HepG2 (cell line): ENCODE results near the gene GAS6. TPM values are rescaled to one million over a fixed set of nuclear protein-coding genes. Genes with fewer than 3 reads are reported as not detected.
"Not testable (repeated sequence)": the region's sequence is repeated elsewhere in the genome, so short reads cannot be mapped to it uniquely, and the experiment has no call there.

ENCODE experiments used
- ATAC-seq: fragments of 200-7000 bp; cut with Tn5 transposase; 3 replicates; pipeline ENCODE4 v1.9.1; 2020; ENCODE audit warnings: mild to moderate bottlenecking, moderate library complexity
- BruUV-seq: library from RNA; stranded (reverse); fragments of 400-500 nt; replicated peaks from 2 replicates; lab custom pipeline; 2021; lab: Mats Ljungman, UMichigan
- CTCF ChIA-PET: fragments of 300-600 bp; formaldehyde crosslinking; extraction: SDS; loops from one replicate; lab custom pipeline; 2021; ENCODE audit warnings: low total read pairs, inconsistent platforms, low intra/inter-chr PET ratio; lab: Yijun Ruan, JAX
- POLR2A ChIA-PET: fragments of 350-600 bp; sonication (Branson Sonifier 250); formaldehyde crosslinking; loops from one replicate; lab custom pipeline; 2020; ENCODE audit warnings: antibody characterized with exemption, inconsistent platforms; lab: Yijun Ruan, JAX
- DNase-seq: peaks from one replicate; pipeline ENCODE4 v3.0.0-alpha.2; 2015; ENCODE audit warnings: low spot score
- FAIRE-seq: peaks from 3 replicates; lab custom pipeline; 2011; peaks lifted over from hg19 to GRCh38; lab: Jason Lieb, UNC
- H2AFZ ChIP-seq: one replicate; pipeline ENCODE4 v1.6.1; 2011; ENCODE audit warnings: low read length, inconsistent platforms
- H3K27ac ChIP-seq: fragments of 300-600 bp; 3 replicates; pipeline ENCODE4 v1.8.0; 2011; ENCODE audit warnings: mixed run types, mild to moderate bottlenecking, mixed read lengths, low read length, inconsistent platforms; ENCODE audit not compliant: insufficient read depth; ENCODE audit errors: extremely low read length
- H3K27me3 ChIP-seq, 2 experiments: fragments of 200-600 bp in 1 of 2; 2 replicates in 1 of 2; 3 replicates in 1 of 2; pipeline versions ENCODE4 v1.6.0 to v1.8.0; 2011; ENCODE audit warnings: low read length in 2 of 2, mild to moderate bottlenecking in 2 of 2, moderate library complexity in 2 of 2, inconsistent platforms in 1 of 2; ENCODE audit not compliant: insufficient read depth in 2 of 2, control insufficient read depth in 1 of 2
- H3K36me3 ChIP-seq, 2 experiments: fragments of 200-600 bp in 1 of 2; replicated peaks in 1 of 2; 2 replicates in 1 of 2; 3 replicates in 1 of 2; pipeline versions ENCODE4 v1.5.1 to v1.8.0; 2011; ENCODE audit warnings: low read length in 2 of 2, inconsistent platforms in 1 of 2; ENCODE audit not compliant: insufficient read depth in 2 of 2, control insufficient read depth in 1 of 2
- H3K4me1 ChIP-seq: 2 replicates; pipeline ENCODE4 v1.5.1; 2012; ENCODE audit warnings: low read length, inconsistent platforms; ENCODE audit not compliant: insufficient read depth
- H3K4me2 ChIP-seq: 2 replicates; pipeline ENCODE4 v1.6.0; 2011; ENCODE audit warnings: low read depth, low read length, inconsistent platforms
- H3K4me3 ChIP-seq, 3 experiments: fragments of 200-600 bp in 1 of 3; sonication (generic), shearing (Covaris generic) in 1 of 3; replicated peaks in 1 of 3; 2 replicates each; pipeline ENCODE4 v1.5.1; 2011 to 2016; ENCODE audit warnings: low read length in 3 of 3, inconsistent platforms in 2 of 3, low read depth in 2 of 3, mild to moderate bottlenecking in 2 of 3, control low read depth in 1 of 3, mixed read lengths in 1 of 3; ENCODE audit not compliant: insufficient read depth in 1 of 3
- H3K79me2 ChIP-seq: one replicate; pipeline ENCODE4 v1.6.1; 2011; ENCODE audit warnings: low read length, inconsistent platforms; ENCODE audit not compliant: insufficient read depth
- H3K9ac ChIP-seq: 2 replicates; pipeline ENCODE4 v1.6.0; 2011; ENCODE audit warnings: mild to moderate bottlenecking, low read depth, low read length, inconsistent platforms; ENCODE audit not compliant: insufficient read depth
- H3K9me3 ChIP-seq: 2 replicates; pipeline ENCODE4 v1.5.1; 2012; ENCODE audit warnings: mild to moderate bottlenecking, low read length
- H4K20me1 ChIP-seq: 2 replicates; pipeline ENCODE4 v1.6.0; 2011; ENCODE audit warnings: inconsistent platforms, mild to moderate bottlenecking, low read length, moderate library complexity; ENCODE audit not compliant: insufficient read depth
- ARNT ChIP-seq: fragments of 450-650 bp; IDR thresholded peaks from 2 replicates; pipeline ENCODE4 v1.6.1; 2017
- ATF7-NPFF ChIP-seq: sonication (generic); formaldehyde crosslinking; IDR thresholded peaks from 2 replicates; pipeline ENCODE4 v1.8.1; 2023; ENCODE audit warnings: mild to moderate bottlenecking, low read depth, missing genetic modification reagents, moderate library complexity
- ETV5 ChIP-seq: IDR thresholded peaks from 2 replicates; pipeline ENCODE4 v1.6.1; 2018; ENCODE audit warnings: missing biosample characterization, missing genetic modification reagents, inconsistent platforms, borderline replicate concordance
- GZF1 ChIP-seq: sonication (generic); formaldehyde crosslinking; IDR thresholded peaks from 2 replicates; pipeline ENCODE4 v1.5.1; 2020; ENCODE audit warnings: mild to moderate bottlenecking, missing genetic modification reagents
- HOXA3 ChIP-seq: sonication (generic); formaldehyde crosslinking; IDR thresholded peaks from 2 replicates; pipeline ENCODE4 v1.5.0; 2020; ENCODE audit warnings: missing genetic modification reagents
- KMT2B ChIP-seq: IDR thresholded peaks from 2 replicates; pipeline ENCODE4 v1.6.1; 2016; ENCODE audit warnings: missing genetic modification reagents, missing compliant biosample characterization
- NCOR1 ChIP-seq: fragments of 200-600 bp; sonication (generic); IDR thresholded peaks from 2 replicates; pipeline ENCODE4 v1.7.0; 2017; ENCODE audit warnings: antibody characterized with exemption, low read length, borderline replicate concordance
- PAWR ChIP-seq: sonication (generic); formaldehyde crosslinking; IDR thresholded peaks from 2 replicates; pipeline ENCODE4 v1.4.0; 2020; ENCODE audit warnings: missing genetic modification reagents, mild to moderate bottlenecking, borderline replicate concordance
- PCBP2 ChIP-seq: fragments of 200-400 bp; formaldehyde crosslinking; optimal IDR thresholded peaks from 2 replicates; pipeline ENCODE3; 2018; ENCODE audit warnings: low read length, low read depth; ENCODE audit not compliant: poor library complexity, severe bottlenecking
- POLR2A ChIP-seq, 2 experiments: IDR thresholded peaks; 2 replicates each; pipeline ENCODE4 v1.6.1; 2011; ENCODE audit warnings: low read depth in 2 of 2, low read length in 2 of 2, mild to moderate bottlenecking in 1 of 2, moderate library complexity in 1 of 2; ENCODE audit not compliant: insufficient read depth in 1 of 2
- RBM22 ChIP-seq: fragments of 200-400 bp; formaldehyde crosslinking; optimal IDR thresholded peaks from 2 replicates; pipeline ENCODE3; 2017; ENCODE audit warnings: mild to moderate bottlenecking, low read length, moderate library complexity
- ZNF101 ChIP-seq: sonication (generic); formaldehyde crosslinking; IDR thresholded peaks from 2 replicates; pipeline ENCODE4 v1.4.0; 2020; ENCODE audit warnings: mild to moderate bottlenecking, low read depth, missing genetic modification reagents, borderline replicate concordance
- ZNF382 ChIP-seq: sonication (generic); formaldehyde crosslinking; IDR thresholded peaks from 2 replicates; pipeline ENCODE4 v1.5.0; 2020; ENCODE audit warnings: missing genetic modification reagents, mild to moderate bottlenecking, borderline replicate concordance
- ZNF446 ChIP-seq: sonication (generic); formaldehyde crosslinking; IDR thresholded peaks from 2 replicates; pipeline ENCODE4 v1.5.0; 2020; ENCODE audit warnings: mild to moderate bottlenecking, missing genetic modification reagents
- ZNF557 ChIP-seq: sonication (generic); formaldehyde crosslinking; IDR thresholded peaks from 2 replicates; pipeline ENCODE4 v1.4.0; 2020; ENCODE audit warnings: missing genetic modification reagents
- ZNF615 ChIP-seq: sonication (generic); formaldehyde crosslinking; IDR thresholded peaks from 2 replicates; pipeline ENCODE4 v1.5.0; 2020; ENCODE audit warnings: mild to moderate bottlenecking, missing genetic modification reagents, borderline replicate concordance
- ZNF724P ChIP-seq: sonication (generic); formaldehyde crosslinking; IDR thresholded peaks from 2 replicates; pipeline ENCODE4 v1.8.0; 2022; ENCODE audit warnings: missing genetic modification reagents, borderline replicate concordance
- WGBS: methylation state at CpG from one replicate; pipeline ENCODE4 v1.1.6; 2017; ENCODE audit warnings: low lambda C conversion rate; 5-methylcytosine and 5-hydroxymethylcytosine counted together
- in situ Hi-C: cut with HindIII; loops from 2 replicates; pipeline ENCODE4 v1.10.0; 2017; ENCODE audit warnings: low pct_unique_long_range_greater_than_20kb; ENCODE audit not compliant: extremely low pct_ligation_motif_present
- intact Hi-C: fragments of 100-400 bp; cut with micrococcal nuclease; formaldehyde crosslinking; loops from one replicate; pipeline ENCODE4 v1.10.0; 2022; ENCODE audit not compliant: unreplicated experiment
- polyA plus RNA-seq, 8 experiments: library from polyadenylated mRNA; depleted of rRNA in 3 of 8; stranded (reverse) in 7 of 8; unstranded in 1 of 8; fragments of >200 nt; fragmentation: Illumina TruSeq in 4 of 8; extraction: Trizol in 4 of 8; gene quantifications; 2 replicates each; pipeline versions ENCODE4 v1.2.1 to v1.2.3, GENCODE V29; 2011 to 2016; ENCODE audit warnings: low read depth in 4 of 8, missing spikeins in 1 of 8, mixed read lengths in 1 of 8; ENCODE audit not compliant: insufficient read depth in 1 of 8
- total RNA-seq, 5 experiments: library from RNA; depleted of rRNA; stranded (reverse); fragments of >200 nt; fragmentation: Illumina TruSeq; extraction: Trizol; gene quantifications; 2 replicates each; pipeline ENCODE4 v1.2.3, GENCODE V29; 2016; ENCODE audit warnings: low read depth in 1 of 5
- TF ChIP-seq, protein P1 (sequence below): fragments of 450-650 bp; IDR thresholded peaks from 2 replicates; pipeline ENCODE4 v1.6.1; 2016

The GAS6 gene
- total and polyA plus RNA-seq, 2 of the 13 experiments (the other 11 are each of a cell fraction or from before 2014, with no cell fraction given), result 0.09 to 0.24 TPM

DNA sequence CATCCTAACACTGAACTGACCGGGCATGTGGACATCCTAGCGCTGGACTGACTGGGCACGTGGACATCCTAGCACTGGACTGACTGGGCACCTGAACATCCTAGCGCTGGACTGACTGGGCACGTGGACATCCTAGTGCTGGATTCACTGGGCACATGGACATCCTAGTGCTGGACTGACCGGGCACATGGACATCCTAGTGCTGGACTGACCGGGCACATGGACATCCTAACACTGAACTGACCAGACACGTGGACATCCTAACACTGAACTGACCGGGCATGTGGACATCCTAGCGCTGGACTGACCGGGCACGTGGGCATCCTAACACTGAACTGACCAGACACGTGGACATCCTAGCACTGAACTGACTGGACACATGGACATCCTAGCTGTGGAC, 73.9 kb downstream of the GAS6 start:
- TF ChIP-seq, protein P1, sequence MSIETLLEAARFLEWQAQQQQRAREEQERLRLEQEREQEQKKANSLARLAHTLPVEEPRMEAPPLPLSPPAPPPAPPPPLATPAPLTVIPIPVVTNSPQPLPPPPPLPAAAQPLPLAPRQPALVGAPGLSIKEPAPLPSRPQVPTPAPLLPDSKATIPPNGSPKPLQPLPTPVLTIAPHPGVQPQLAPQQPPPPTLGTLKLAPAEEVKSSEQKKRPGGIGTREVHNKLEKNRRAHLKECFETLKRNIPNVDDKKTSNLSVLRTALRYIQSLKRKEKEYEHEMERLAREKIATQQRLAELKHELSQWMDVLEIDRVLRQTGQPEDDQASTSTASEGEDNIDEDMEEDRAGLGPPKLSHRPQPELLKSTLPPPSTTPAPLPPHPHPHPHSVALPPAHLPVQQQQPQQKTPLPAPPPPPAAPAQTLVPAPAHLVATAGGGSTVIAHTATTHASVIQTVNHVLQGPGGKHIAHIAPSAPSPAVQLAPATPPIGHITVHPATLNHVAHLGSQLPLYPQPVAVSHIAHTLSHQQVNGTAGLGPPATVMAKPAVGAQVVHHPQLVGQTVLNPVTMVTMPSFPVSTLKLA, result peak; percentile 98
- H3K9me3 ChIP-seq, BruUV-seq, FAIRE-seq, intact Hi-C loops, POLR2A ChIA-PET, H2AFZ ChIP-seq, H4K20me1 ChIP-seq, H3K4me1 ChIP-seq, in situ Hi-C loops, H3K27ac ChIP-seq, H3K79me2 ChIP-seq, H3K4me2 ChIP-seq, H3K9ac ChIP-seq, CTCF ChIA-PET, H3K4me3 ChIP-seq, DNase-seq, ATAC-seq, H3K36me3 ChIP-seq: not testable (repeated sequence)
- H3K27me3 ChIP-seq, result peaks cover 1 to 48% of the 10 kb centered on the region in 2 experiments; a peak in 3 of 5 replicates
- 60% methylated on average over 4 of the region's 13 CpGs for WGBS

GRCh38 chr13:113789167-113789566, 74.7 kb downstream of the GAS6 start:
- 17% methylated on average over 6 of the region's 6 CpGs for WGBS
- ATAC-seq (no peak; the same call in 2 of the 3 replicates), DNase-seq (no peak)
- intact Hi-C loops, result no loop called here
- Histone ChIP-seq H4K20me1 (no peaks in the 10 kb centered on the region), H3K4me1 (peaks cover 7% of the 10 kb centered on the region; the same call in 1 of the 2 replicates), H3K9ac (no peak overlapping the region), H3K4me3 (no peak overlapping the region)
- no peak for TF ChIP-seq PAWR (CRISPR knock-in tag)
- no peak for TF ChIP-seq KMT2B (CRISPR knock-in tag)
- no peak for TF ChIP-seq ARNT
- TF ChIP-seq ETV5 (CRISPR knock-in tag), result no peak
- TF ChIP-seq ZNF557 (CRISPR knock-in tag), result no peak
- no peak for TF ChIP-seq ZNF101 (CRISPR knock-in tag)
- no peak for TF ChIP-seq NCOR1
- no peak for TF ChIP-seq GZF1 (CRISPR knock-in tag)
- no peak for TF ChIP-seq RBM22
- no peak for TF ChIP-seq ZNF615 (CRISPR knock-in tag)
- TF ChIP-seq ZNF382, result no peak
- TF ChIP-seq ZNF724P (CRISPR knock-in tag), result no peak
- TF ChIP-seq HOXA3 (CRISPR knock-in tag), result no peak
- no peak for TF ChIP-seq ZNF446 (CRISPR knock-in tag)
- no peak for TF ChIP-seq PCBP2
- TF ChIP-seq POLR2A (IDR thresholded peaks at IDR 0.05; ENCODE audit: insufficient read depth in 1 of 2, low read depth in 2 of 2, low read length in 2 of 2), result no peak
- TF ChIP-seq ATF7-NPFF (CRISPR knock-in tag), result no peak
- TF ChIP-seq, all 625 proteins: peak for 0
- no peak overlapping the region for H2AFZ ChIP-seq
- in situ Hi-C loops, result no loop called here
- H3K79me2 ChIP-seq, result no peaks in the 10 kb centered on the region
- H3K4me2 ChIP-seq, result no peak overlapping the region
- FAIRE-seq, result no peak
- BruUV-seq, result no TSS peak
- peaks cover 4 to 48% of the 10 kb centered on the region in 2 experiments for H3K27me3 ChIP-seq
- CTCF ChIA-PET, result no interaction called here
- POLR2A ChIA-PET, result no interaction called here
- H3K36me3 ChIP-seq, result no peaks in the 10 kb centered on the region
- H3K27ac ChIP-seq, result no peak overlapping the region
- H3K9me3 ChIP-seq, result no peaks in the 10 kb centered on the region
